Nephron progenitor cell (in vitro differentiated cells): ENCODE measurements around the gene PRKRA.
"Not testable (repeated sequence)": the region's sequence is repeated elsewhere in the genome, so short reads cannot be mapped to it uniquely, and the experiment has no call there.

ENCODE experiments used
- DNase-seq: peaks from one replicate; pipeline ENCODE4 v3.0.0; 2021
- H3K27ac Mint-ChIP-seq: 2 replicates; pipeline ENCODE4 v1.8.0; 2021; ENCODE audit warnings: mild to moderate bottlenecking, moderate library complexity, mixed read lengths
- H3K27me3 Mint-ChIP-seq: 2 replicates; pipeline ENCODE4 v1.8.0; 2021; ENCODE audit warnings: mild to moderate bottlenecking, low read depth, mixed read lengths; ENCODE audit not compliant: poor library complexity
- H3K36me3 Mint-ChIP-seq: 2 replicates; pipeline ENCODE4 v1.8.0; 2021; ENCODE audit warnings: low read depth, mixed read lengths
- H3K4me1 Mint-ChIP-seq: 2 replicates; pipeline ENCODE4 v1.8.0; 2021; ENCODE audit warnings: mixed read lengths
- H3K4me3 Mint-ChIP-seq: 2 replicates; pipeline ENCODE4 v1.8.0; 2021; ENCODE audit warnings: mild to moderate bottlenecking, moderate library complexity, mixed read lengths
- H3K9me3 Mint-ChIP-seq: 2 replicates; pipeline ENCODE4 v1.8.0; 2021; ENCODE audit warnings: mild to moderate bottlenecking, moderate library complexity, mixed read lengths
- TF ChIP-seq, protein P1 (sequence below): fragments of 200-600 bp; sonication (generic); IDR thresholded peaks from 2 replicates; pipeline ENCODE4 v1.5.0; 2021; ENCODE audit warnings: antibody characterized with exemption

PRKRA gene

DNA sequence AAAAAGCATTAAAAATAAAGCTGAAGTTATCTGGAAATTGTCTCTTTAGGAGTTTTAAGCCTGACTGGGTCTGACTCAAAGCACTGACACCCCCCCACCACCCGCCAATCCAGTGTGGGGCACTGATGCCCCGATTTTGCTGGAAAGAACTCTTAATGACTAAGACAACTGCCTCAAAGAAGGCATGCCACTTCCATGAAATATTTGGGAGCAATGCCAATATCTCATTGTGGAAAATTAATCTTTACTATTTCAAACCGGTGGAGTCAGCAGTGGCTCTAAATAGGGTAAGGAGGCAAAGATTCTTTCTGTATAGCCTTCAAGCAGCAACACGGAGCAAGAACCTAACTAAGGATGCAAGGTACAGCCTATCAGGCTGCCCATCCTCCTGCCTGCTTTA, 23.0 kb upstream of the PRKRA start:
- TF ChIP-seq, protein P1, sequence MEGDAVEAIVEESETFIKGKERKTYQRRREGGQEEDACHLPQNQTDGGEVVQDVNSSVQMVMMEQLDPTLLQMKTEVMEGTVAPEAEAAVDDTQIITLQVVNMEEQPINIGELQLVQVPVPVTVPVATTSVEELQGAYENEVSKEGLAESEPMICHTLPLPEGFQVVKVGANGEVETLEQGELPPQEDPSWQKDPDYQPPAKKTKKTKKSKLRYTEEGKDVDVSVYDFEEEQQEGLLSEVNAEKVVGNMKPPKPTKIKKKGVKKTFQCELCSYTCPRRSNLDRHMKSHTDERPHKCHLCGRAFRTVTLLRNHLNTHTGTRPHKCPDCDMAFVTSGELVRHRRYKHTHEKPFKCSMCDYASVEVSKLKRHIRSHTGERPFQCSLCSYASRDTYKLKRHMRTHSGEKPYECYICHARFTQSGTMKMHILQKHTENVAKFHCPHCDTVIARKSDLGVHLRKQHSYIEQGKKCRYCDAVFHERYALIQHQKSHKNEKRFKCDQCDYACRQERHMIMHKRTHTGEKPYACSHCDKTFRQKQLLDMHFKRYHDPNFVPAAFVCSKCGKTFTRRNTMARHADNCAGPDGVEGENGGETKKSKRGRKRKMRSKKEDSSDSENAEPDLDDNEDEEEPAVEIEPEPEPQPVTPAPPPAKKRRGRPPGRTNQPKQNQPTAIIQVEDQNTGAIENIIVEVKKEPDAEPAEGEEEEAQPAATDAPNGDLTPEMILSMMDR: no peak
- Mint-ChIP-seq H3K36me3 (peaks cover 32% of the 10 kb centered on the region), H3K27me3 (no peaks in the 10 kb centered on the region), H3K4me3 (no peak overlapping the region), H3K4me1 (peaks cover 33% of the 10 kb centered on the region), H3K27ac (no peak overlapping the region), H3K9me3 (no peaks in the 10 kb centered on the region)
- DNase-seq: no peak

DNA sequence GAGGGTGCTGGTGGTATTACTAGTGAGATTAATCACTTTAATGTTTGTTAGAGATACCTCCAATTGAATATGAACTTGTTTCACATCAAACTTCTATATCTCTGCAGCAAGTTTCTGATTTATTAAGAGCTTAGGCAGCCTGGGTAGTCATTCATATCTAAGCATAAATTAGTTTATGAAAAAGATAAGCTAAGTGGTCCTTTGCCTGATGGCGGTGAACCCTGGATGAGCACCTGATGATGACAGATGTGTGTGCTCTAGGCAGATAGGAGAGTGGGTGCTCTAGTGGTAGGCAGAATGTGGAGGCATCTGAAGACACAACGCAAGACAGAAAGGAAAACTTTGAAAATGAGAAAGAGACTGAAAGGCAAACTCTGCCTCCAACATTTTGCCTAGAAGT, 22.4 kb upstream of the PRKRA start:
- no peak for DNase-seq
- no peaks in the 10 kb centered on the region for H3K27me3 Mint-ChIP-seq
- peaks cover 29% of the 10 kb centered on the region for H3K4me1 Mint-ChIP-seq
- H3K4me3 Mint-ChIP-seq: no peak overlapping the region
- no peak overlapping the region for H3K27ac Mint-ChIP-seq
- peaks cover 34% of the 10 kb centered on the region for H3K36me3 Mint-ChIP-seq
- TF ChIP-seq, protein P1: no peak
- H3K9me3 Mint-ChIP-seq: no peaks in the 10 kb centered on the region

DNA sequence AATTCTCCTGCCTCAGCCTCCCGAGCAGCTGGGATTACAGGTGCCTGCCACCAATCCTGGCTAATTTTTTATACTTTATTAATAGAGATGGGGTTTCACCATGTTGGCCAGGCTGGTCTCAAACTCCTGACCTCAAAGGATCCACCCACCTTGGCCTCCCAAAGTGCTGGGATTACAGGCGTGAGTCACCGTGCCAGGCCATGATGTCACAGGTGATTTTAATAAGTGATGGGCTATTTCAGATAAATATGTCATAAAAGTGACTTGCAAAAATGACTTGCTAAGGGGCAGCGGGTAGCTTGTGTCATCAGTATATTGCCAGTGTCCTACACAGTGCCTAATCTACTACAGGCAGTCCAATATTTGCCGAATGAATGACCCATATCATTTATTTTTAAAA, 20.3 kb upstream of the PRKRA start:
- peaks cover 43% of the 10 kb centered on the region for H3K36me3 Mint-ChIP-seq
- peaks cover 15% of the 10 kb centered on the region for H3K4me1 Mint-ChIP-seq
- not testable (repeated sequence) for DNase-seq, H3K27ac Mint-ChIP-seq, H3K27me3 Mint-ChIP-seq, H3K9me3 Mint-ChIP-seq, H3K4me3 Mint-ChIP-seq

DNA sequence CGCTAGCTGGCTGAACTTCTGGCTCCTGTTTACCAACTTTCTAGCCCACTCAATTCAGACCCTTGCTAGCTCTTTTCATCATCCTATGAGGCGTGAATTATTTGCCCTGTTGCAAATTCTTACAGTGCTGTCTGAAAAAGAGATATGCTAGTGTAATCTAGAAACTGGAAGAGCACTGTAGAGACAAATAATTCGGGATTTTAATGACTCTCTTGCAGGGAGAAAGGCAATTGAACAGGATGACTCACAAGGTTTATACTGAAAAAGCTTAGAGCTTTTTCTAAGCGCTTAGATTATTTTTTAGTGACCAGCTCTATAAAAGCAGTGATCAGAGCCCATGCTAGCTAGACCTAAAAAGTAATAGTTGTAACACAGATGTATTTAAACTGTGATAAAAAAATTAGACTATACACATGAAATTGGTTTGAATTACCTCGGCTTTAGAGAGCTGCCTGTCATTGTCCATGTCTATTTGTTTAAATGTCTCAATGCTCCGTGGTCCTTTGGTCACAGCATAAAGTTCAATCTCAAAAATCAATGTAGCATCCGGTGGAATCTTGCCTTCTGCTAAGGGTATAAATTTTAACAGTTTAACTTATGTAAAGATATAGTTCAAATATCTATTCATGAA, 18.4 kb upstream of the PRKRA start:
- no peaks in the 10 kb centered on the region for H3K27me3 Mint-ChIP-seq
- TF ChIP-seq, protein P1: no peak
- H3K27ac Mint-ChIP-seq: no peak overlapping the region
- H3K4me3 Mint-ChIP-seq: no peak overlapping the region
- H3K36me3 Mint-ChIP-seq: peaks cover 43% of the 10 kb centered on the region
- peaks cover 8% of the 10 kb centered on the region for H3K4me1 Mint-ChIP-seq
- DNase-seq: no peak
- no peaks in the 10 kb centered on the region for H3K9me3 Mint-ChIP-seq

DNA sequence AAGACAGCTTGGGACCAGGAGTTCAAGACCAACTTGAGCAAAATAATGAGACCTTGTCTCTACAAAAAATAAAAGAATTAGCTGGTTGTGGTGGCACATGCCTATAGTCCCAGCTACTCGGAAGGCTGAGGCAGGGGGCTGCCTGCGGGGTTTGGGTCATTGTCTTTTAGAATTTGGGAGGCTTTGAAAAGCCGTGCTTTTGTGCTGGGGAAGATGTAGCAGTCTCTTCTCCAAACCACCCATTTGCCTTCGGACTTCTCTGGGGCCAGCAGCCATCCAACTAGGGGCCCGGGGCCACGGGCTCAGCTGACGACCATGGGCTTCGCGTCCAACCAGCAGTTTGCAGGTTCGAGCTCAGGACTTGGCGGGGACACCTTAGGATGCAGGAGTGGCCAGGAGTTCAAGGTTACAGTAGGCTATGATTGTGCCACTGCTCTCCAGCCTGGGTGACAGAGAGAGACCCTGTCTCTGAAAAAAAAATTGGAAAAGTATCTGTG, 6.5 kb upstream of the PRKRA start:
- Mint-ChIP-seq H3K9me3 (no peaks in the 10 kb centered on the region), H3K4me3 (no peak overlapping the region), H3K4me1 (no peaks in the 10 kb centered on the region), H3K27me3 (no peaks in the 10 kb centered on the region), H3K36me3 (peaks cover 10% of the 10 kb centered on the region), H3K27ac (no peak overlapping the region)
- TF ChIP-seq, protein P1: no peak
- DNase-seq: no peak

DNA sequence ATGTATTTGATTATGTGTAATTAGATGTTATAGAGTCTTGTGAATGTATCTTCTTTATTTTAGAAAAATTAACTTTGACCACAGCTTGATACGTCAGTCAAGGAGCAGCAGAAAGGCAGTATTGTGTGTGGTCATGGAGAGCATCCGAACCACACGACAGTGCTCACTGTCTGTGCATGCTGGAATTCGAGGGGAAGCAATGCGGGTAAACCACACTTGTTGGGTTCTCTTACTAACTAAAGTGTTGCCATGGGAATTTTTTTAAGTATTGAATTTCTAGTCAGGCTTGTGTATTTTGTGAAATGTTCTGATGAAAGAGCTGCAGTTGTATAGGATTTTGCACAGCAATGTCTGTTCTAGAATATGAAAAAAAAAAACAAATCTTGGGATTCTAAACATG, 5.0 kb upstream of the PRKRA start:
- TF ChIP-seq, protein P1: no peak
- Mint-ChIP-seq H3K27ac (peak overlapping the region; percentile 76), H3K4me1 (peaks cover 9% of the 10 kb centered on the region), H3K4me3 (no peak overlapping the region), H3K9me3 (no peaks in the 10 kb centered on the region), H3K27me3 (no peaks in the 10 kb centered on the region), H3K36me3 (peaks cover 7% of the 10 kb centered on the region)
- no peak for DNase-seq
